Inflammatory macrophage treated with lipopolysaccharide for 1 hour (primary cell): ENCODE results near the gene ETF1.
"Not testable (repeated sequence)": the region's sequence is repeated elsewhere in the genome, so short reads cannot be mapped to it uniquely, and the experiment has no call there.

ENCODE experiments used
- DNase-seq, 2 donors: peaks; one replicate each; pipeline ENCODE4 v3.0.0-alpha.2; 2020 to 2022

The ETF1 gene

DNA sequence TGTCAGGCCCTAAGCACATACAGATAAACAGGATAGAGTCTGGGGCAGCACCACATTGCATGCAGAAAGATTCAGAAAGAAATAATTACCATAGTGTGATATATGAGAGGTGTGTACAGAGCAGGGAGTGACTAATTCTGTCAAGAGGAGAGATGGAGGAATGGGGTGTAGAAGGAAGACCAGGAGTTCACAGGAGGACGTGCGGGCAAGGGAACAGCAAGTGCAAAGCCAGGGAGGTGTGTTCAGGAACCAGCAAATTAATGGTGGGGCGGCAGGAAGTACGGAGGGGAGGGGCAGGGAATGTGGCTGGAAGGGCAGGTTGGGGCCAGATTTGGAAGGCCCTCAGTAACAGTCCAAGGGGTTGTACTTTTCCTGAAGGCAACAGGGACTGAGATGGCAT lies 60.4 kb downstream of the ETF1 start:
- no peak for DNase-seq

DNA sequence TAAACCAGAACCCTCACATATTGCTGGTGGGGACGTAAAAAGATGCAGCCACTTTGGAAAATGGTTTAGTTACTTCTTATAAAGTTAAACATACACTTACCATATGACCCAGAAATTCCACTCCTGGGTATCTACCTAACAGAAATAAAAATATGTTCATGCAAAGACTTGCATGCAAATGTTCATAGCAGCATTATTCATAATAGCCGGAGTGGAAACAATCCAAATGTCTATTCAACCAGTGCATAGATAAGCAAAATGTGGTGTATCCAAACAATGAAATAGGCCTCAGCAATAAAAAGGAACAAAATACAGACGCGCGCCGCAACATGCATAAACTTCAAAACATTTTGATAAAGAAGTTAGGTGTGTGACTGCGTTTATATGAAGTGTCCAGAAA lies 66.1 kb downstream of the ETF1 start:
- no peak for DNase-seq

GRCh38 chr5:138473151-138473550 lies 69.9 kb downstream of the ETF1 start:
- DNase-seq = not testable (repeated sequence)

GRCh38 chr5:138472353-138472752 lies 70.7 kb downstream of the ETF1 start:
- no peak for DNase-seq

DNA sequence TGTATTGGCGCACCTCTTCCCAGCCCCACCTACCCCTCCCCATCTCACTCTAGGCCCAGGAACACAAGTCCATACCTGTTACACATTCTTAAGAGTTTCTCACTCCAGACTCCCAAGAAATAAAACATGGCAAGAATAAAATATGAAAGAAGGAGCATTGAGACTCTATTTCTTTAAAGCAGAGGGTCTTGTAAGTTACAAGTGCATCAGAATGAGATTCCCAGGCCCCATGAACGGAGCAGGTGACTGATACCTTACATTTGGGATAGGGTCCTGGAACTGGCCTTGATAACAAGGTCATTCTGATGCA lies 72.0 kb downstream of the ETF1 start:
- DNase-seq = no peak

DNA sequence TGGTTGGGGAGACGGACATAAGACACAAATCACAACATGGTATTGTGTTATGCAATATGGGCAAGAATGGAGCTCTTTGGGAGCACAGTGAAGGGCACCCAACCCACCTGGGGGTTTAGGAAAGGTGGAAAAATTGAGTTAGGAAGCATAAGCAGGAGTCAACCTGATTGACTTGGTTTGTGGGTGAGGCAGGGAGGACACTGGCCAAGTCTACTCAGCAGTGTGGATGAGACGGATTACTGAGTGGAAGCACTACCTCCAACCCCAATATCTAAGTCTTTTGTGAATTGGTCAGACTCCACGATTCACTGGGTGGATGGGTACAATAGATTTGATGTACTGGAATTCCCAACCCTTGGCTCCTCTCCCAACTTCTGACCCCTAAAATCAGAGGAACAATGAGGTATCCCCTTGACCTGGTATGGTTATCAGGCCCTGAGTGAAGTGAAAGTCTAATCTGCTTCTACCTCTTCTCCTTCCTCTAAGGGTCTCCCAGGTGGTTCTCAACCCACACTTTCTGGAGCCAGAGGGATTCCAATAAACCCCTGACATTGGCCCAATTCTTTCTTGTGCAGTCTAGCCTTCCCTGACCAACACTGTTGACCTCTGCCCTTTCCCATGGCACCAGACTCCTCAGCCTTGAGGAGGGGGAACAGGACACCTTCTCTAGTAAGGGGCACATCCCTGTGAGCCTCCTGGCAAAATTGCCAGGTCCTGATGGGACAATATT lies 72.5 kb downstream of the ETF1 start:
- no peak for DNase-seq

- DNase-seq = no peak
These were observed 73.3 kb downstream of the ETF1 start for GRCh38 chr5:138469540-138470321.

GRCh38 chr5:138468966-138469539 lies 74.0 kb downstream of the ETF1 start:
- DNase-seq = no peak

DNA sequence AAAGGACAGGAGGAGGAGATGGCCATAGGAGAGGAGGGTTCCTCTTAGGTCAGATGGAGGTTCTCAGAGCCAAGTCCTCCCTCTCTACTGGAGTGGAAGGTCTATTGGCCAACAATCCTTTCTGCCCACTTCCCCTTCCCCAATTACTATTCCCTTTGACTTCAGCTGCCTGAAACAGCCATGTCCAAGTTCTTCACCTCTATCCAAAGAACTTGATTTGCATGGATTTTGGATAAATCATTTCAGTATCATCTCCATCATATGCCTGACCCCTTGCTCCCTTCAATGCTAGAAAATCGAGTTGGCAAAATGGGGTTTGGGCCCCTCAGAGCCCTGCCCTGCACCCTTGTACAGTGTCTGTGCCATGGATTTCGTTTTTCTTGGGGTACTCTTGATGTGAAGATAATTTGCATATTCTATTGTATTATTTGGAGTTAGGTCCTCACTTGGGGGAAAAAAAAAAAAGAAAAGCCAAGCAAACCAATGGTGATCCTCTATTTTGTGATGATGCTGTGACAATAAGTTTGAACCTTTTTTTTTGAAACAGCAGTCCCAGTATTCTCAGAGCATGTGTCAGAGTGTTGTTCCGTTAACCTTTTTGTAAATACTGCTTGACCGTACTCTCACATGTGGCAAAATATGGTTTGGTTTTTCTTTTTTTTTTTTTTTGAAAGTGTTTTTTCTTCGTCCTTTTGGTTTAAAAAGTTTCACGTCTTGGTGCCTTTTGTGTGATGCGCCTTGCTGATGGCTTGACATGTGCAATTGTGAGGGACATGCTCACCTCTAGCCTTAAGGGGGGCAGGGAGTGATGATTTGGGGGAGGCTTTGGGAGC lies 74.7 kb downstream of the ETF1 start:
- DNase-seq = peak; percentile 30 to 37

DNA sequence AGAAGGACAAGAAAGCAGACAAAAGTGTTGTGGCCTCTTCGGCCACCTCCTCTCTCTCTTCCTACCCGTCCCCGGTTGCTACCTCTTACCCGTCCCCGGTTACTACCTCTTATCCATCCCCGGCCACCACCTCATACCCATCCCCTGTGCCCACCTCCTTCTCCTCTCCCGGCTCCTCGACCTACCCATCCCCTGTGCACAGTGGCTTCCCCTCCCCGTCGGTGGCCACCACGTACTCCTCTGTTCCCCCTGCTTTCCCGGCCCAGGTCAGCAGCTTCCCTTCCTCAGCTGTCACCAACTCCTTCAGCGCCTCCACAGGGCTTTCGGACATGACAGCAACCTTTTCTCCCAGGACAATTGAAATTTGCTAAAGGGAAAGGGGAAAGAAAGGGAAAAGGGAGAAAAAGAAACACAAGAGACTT lies 75.3 kb downstream of the ETF1 start:
- no peak for DNase-seq

DNA sequence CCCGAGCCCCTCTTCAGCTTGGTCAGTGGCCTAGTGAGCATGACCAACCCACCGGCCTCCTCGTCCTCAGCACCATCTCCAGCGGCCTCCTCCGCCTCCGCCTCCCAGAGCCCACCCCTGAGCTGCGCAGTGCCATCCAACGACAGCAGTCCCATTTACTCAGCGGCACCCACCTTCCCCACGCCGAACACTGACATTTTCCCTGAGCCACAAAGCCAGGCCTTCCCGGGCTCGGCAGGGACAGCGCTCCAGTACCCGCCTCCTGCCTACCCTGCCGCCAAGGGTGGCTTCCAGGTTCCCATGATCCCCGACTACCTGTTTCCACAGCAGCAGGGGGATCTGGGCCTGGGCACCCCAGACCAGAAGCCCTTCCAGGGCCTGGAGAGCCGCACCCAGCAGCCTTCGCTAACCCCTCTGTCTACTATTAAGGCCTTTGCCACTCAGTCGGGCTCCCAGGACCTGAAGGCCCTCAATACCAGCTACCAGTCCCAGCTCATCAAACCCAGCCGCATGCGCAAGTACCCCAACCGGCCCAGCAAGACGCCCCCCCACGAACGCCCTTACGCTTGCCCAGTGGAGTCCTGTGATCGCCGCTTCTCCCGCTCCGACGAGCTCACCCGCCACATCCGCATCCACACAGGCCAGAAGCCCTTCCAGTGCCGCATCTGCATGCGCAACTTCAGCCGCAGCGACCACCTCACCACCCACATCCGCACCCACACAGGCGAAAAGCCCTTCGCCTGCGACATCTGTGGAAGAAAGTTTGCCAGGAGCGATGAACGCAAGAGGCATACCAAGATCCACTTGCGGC lies 75.9 kb downstream of the ETF1 start:
- no peak for DNase-seq

- DNase-seq = no peak
These were observed 76.7 kb downstream of the ETF1 start for GRCh38 chr5:138466125-138466899.

DNA sequence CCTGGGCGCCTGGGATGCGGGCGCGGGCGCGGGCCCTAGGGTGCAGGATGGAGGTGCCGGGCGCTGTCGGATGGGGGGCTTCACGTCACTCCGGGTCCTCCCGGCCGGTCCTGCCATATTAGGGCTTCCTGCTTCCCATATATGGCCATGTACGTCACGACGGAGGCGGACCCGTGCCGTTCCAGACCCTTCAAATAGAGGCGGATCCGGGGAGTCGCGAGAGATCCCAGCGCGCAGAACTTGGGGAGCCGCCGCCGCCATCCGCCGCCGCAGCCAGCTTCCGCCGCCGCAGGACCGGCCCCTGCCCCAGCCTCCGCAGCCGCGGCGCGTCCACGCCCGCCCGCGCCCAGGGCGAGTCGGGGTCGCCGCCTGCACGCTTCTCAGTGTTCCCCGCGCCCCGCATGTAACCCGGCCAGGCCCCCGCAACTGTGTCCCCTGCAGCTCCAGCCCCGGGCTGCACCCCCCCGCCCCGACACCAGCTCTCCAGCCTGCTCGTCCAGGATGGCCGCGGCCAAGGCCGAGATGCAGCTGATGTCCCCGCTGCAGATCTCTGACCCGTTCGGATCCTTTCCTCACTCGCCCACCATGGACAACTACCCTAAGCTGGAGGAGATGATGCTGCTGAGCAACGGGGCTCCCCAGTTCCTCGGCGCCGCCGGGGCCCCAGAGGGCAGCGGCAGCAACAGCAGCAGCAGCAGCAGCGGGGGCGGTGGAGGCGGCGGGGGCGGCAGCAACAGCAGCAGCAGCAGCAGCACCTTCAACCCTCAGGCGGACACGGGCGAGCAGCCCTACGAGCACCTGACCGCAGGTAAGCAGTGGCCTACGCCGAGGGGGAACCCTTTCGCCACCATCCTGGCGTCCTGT lies 77.5 kb downstream of the ETF1 start, which contains the start of gene EGR1:
Gene EGR1 (plus strand): TSS at position 219 of the 864 bp plus-strand sequence. CDS start 283 bp downstream, at position 502.
- peak; percentile 89 to 99 for DNase-seq

- DNase-seq = peak; percentile 98 to 99
These were observed 78.4 kb downstream of the ETF1 start for GRCh38 chr5:138464388-138465260.

- DNase-seq = peak; percentile 90 to 97
These were observed 79.0 kb downstream of the ETF1 start for GRCh38 chr5:138464008-138464387.

DNA sequence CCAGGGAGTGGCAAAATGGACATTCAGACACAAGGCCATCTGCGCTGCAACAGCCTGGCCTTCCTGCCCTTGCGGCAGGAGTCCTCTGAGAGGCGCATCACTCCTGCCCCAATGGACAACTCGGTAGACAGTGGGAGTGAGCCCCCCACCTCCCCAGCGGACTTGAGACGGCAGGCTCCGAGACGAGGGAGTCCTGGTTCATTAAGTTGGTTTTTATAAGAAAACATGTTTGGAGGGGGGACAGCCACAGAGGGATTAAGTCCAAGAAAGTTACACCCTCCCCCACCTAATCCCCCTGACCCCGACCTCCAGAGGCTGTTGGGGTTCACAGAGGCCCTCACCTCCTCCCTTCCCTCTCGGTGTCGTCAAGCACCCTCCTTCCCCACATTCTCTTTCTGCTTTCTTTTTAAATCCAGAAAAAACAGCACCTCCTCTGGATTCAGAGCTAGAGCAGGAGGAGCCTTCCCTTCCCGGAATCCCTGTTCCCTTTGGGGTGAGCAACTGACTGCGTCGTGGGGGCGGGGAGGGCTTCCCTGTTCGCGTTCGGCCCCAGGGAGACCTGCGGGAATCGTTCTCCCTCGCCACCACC lies 79.5 kb downstream of the ETF1 start:
- DNase-seq = no peak

DNA sequence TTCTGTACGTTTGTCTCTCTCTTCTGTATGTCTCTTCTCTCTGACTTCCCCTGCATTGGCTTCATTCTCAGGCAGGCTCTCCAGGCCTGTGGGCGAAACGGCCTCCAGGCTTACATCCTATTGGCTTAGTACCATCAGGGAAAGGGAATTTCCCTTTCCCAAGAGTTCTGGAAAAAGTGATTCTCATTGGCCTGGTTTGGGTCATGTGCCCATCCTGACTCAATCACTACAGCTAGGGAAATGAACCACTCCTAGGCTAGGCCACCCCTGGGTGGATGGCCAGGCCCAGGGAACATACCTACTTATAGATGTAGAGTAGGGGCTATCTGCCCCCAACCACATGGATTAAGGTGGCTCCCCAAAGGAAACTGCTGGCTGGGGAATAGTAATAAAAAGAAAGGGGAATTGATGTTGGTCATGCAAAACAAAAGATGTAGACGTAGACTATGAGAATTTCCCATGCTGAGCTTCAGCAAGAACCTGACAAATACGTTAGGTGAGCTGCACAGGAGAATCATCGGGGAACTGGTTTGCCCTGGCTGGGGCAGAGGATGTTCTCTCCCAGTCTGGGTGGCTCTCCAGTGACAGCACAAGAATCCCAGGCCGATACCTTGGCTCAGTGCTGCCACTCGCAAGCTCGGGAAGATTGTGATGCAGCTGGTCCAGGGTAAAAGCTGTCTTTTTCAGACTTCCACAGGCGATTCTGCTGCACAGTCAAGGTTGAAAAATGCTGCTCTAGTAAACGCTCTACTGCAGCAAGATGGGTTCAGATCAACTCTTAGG lies 81.5 kb downstream of the ETF1 start:
- DNase-seq = peak; percentile 62 to 89
